HepG2 (cell line): ENCODE results near the gene CD180. TPM values are rescaled to one million over a fixed set of nuclear protein-coding genes. Genes with fewer than 3 reads are reported as not detected.

Source experiments
- ASH2L ChIP-seq: fragments of 300-600, 200-600 bp; sonication (generic); IDR thresholded peaks from 2 replicates; pipeline ENCODE4 v1.7.0; 2017; ENCODE audit warnings: low read depth, mild to moderate bottlenecking, moderate library complexity, mixed read lengths, low read length; ENCODE audit not compliant: insufficient read length
- ATF5 ChIP-seq: sonication (generic); formaldehyde crosslinking; IDR thresholded peaks from 2 replicates; pipeline ENCODE4 v1.4.0; 2020; ENCODE audit warnings: mild to moderate bottlenecking, low read depth, missing genetic modification reagents
- BRCA1 ChIP-seq: sonication (generic); formaldehyde crosslinking; IDR thresholded peaks from 2 replicates; pipeline ENCODE4 v1.4.0; 2020; ENCODE audit warnings: missing genetic modification reagents
- ELF3 ChIP-seq: IDR thresholded peaks from 2 replicates; pipeline ENCODE4 v1.6.1; 2016; ENCODE audit warnings: missing genetic modification reagents, missing compliant biosample characterization
- HDAC1 ChIP-seq: sonication (generic); formaldehyde crosslinking; IDR thresholded peaks from 2 replicates; pipeline ENCODE4 v1.5.1; 2020; ENCODE audit warnings: mild to moderate bottlenecking, missing genetic modification reagents
- KDM2A ChIP-seq: sonication (generic); formaldehyde crosslinking; IDR thresholded peaks from 2 replicates; pipeline ENCODE4 v1.4.0; 2020; ENCODE audit warnings: low read depth, missing genetic modification reagents, borderline replicate concordance
- KLF11 ChIP-seq: IDR thresholded peaks from 2 replicates; pipeline ENCODE4 v1.6.1; 2016; ENCODE audit warnings: missing compliant biosample characterization
- KMT2B ChIP-seq: IDR thresholded peaks from 2 replicates; pipeline ENCODE4 v1.6.1; 2016; ENCODE audit warnings: missing genetic modification reagents, missing compliant biosample characterization
- MEF2D ChIP-seq: sonication (generic); formaldehyde crosslinking; IDR thresholded peaks from 2 replicates; pipeline ENCODE4 v1.5.1; 2020; ENCODE audit warnings: mild to moderate bottlenecking, missing genetic modification reagents
- MTF1 ChIP-seq: sonication (generic); formaldehyde crosslinking; IDR thresholded peaks from 2 replicates; pipeline ENCODE4 v1.5.0; 2020; ENCODE audit warnings: missing genetic modification reagents
- MXI1 ChIP-seq: IDR thresholded peaks from 3 replicates; pipeline ENCODE4 v1.6.1; 2012; ENCODE audit warnings: low read depth, low read length, inconsistent platforms, borderline replicate concordance
- NCOA2 ChIP-seq: sonication (generic); formaldehyde crosslinking; IDR thresholded peaks from 2 replicates; pipeline ENCODE4 v1.8.0; 2022; ENCODE audit warnings: inconsistent platforms
- PHF8 ChIP-seq: sonication (generic); formaldehyde crosslinking; IDR thresholded peaks from 2 replicates; pipeline ENCODE4 v1.5.0; 2020; ENCODE audit warnings: missing genetic modification reagents
- SIX4 ChIP-seq: sonication (generic); formaldehyde crosslinking; IDR thresholded peaks from 2 replicates; pipeline ENCODE4 v1.4.0; 2020; ENCODE audit warnings: missing genetic modification reagents
- TBX2 ChIP-seq: sonication (generic); formaldehyde crosslinking; IDR thresholded peaks from 2 replicates; pipeline ENCODE4 v1.5.0; 2020; ENCODE audit warnings: missing genetic modification reagents, mild to moderate bottlenecking, borderline replicate concordance
- ZIK1 ChIP-seq: sonication (generic); formaldehyde crosslinking; IDR thresholded peaks from 2 replicates; pipeline ENCODE4 v1.5.0; 2020; ENCODE audit warnings: mild to moderate bottlenecking, low read depth, missing genetic modification reagents, borderline replicate concordance
- ZNF224 ChIP-seq: sonication (generic); formaldehyde crosslinking; IDR thresholded peaks from 2 replicates; pipeline ENCODE4 v1.5.0; 2020; ENCODE audit warnings: mild to moderate bottlenecking, missing genetic modification reagents
- ZNF350 ChIP-seq: sonication (generic); formaldehyde crosslinking; IDR thresholded peaks from 2 replicates; pipeline ENCODE4 v1.4.0; 2020; ENCODE audit warnings: mild to moderate bottlenecking, low read depth, missing genetic modification reagents, borderline replicate concordance
- ZNF557 ChIP-seq: sonication (generic); formaldehyde crosslinking; IDR thresholded peaks from 2 replicates; pipeline ENCODE4 v1.4.0; 2020; ENCODE audit warnings: missing genetic modification reagents
- ZNF678 ChIP-seq: sonication (generic); formaldehyde crosslinking; IDR thresholded peaks from 2 replicates; pipeline ENCODE4 v1.4.0; 2020; ENCODE audit warnings: mild to moderate bottlenecking, missing genetic modification reagents
- ZNF772 ChIP-seq: sonication (generic); formaldehyde crosslinking; IDR thresholded peaks from 2 replicates; pipeline ENCODE4 v1.5.0; 2020; ENCODE audit warnings: mild to moderate bottlenecking, missing genetic modification reagents
- ZSCAN22 ChIP-seq: sonication (generic); formaldehyde crosslinking; IDR thresholded peaks from 2 replicates; pipeline ENCODE4 v1.4.0; 2020; ENCODE audit warnings: mild to moderate bottlenecking, missing genetic modification reagents
- polyA plus RNA-seq, 8 experiments: library from polyadenylated mRNA; depleted of rRNA in 3 of 8; stranded (reverse) in 7 of 8; unstranded in 1 of 8; fragments of >200 nt; fragmentation: Illumina TruSeq in 4 of 8; extraction: Trizol in 4 of 8; gene quantifications; 2 replicates each; pipeline versions ENCODE4 v1.2.1 to v1.2.3, GENCODE V29; 2011 to 2016; ENCODE audit warnings: low read depth in 4 of 8, missing spikeins in 1 of 8, mixed read lengths in 1 of 8; ENCODE audit not compliant: insufficient read depth in 1 of 8
- total RNA-seq, 5 experiments: library from RNA; depleted of rRNA; stranded (reverse); fragments of >200 nt; fragmentation: Illumina TruSeq; extraction: Trizol; gene quantifications; 2 replicates each; pipeline ENCODE4 v1.2.3, GENCODE V29; 2016; ENCODE audit warnings: low read depth in 1 of 5
- TF ChIP-seq, protein P1 (sequence below): IDR thresholded peaks from 2 replicates; pipeline ENCODE4 v1.6.1; 2016; ENCODE audit warnings: low read depth, borderline replicate concordance
- TF ChIP-seq, protein P2 (sequence below): sonication (generic); formaldehyde crosslinking; IDR thresholded peaks from 2 replicates; pipeline ENCODE4 v1.5.1; 2020; ENCODE audit warnings: missing genetic modification reagents, mild to moderate bottlenecking, borderline replicate concordance
- TF ChIP-seq, protein P3 (sequence below): sonication (generic); formaldehyde crosslinking; IDR thresholded peaks from 2 replicates; pipeline ENCODE4 v1.9.0; 2021; ENCODE audit warnings: missing genetic modification reagents, borderline replicate concordance

CD180 gene
- total and polyA plus RNA-seq, 2 of the 13 experiments (the other 11 are each of a cell fraction or from before 2014, with no cell fraction given), result not detected

DNA sequence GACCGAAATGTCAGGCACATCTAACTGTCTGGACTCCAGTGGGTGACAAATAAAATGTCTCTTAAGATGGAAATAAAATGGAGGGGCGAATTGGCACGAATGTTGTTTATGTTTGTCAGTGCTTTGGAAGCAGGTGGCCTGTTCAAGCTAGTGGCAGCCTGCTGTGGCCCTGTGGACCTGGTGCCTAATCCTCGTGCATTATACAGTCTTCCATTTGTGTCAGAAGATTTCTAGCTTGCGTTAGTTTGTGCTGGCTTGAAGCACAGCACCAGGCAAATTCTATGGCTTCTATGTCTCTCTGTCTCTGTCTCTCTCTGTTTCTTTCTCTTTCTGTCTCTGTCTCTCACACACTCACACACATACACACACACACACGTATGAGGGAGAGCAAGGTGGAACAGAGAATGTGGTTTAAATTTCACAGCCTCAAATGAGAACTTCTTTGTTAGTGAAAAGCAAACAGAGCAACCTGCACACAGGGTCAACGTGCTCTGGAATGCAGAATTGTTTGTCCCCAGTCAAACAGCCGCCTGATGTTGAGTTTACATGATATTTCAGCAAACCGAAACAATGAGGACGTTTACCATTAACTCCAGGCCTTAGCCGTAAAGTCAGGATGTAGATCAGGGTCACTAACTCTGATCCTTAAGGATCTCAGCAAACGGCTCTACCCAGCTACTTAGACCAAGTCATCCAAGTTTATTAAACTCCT lies 39.0 kb upstream of the CD180 start (continued):
- TF ChIP-seq ZNF350 (CRISPR knock-in tag) (no peak), ASH2L (peak; percentile 58), ATF5 (no peak), ZIK1 (no peak), KLF11 (CRISPR knock-in tag) (no peak), ZNF224 (CRISPR knock-in tag) (peak; percentile 52; the same call in 1 of the 2 replicates), SIX4 (peak; percentile 16; the same call in 1 of the 2 replicates), ZNF678 (CRISPR knock-in tag) (no peak), MXI1 (no peak), NCOA2 (CRISPR knock-in tag) (peak; percentile 76), HDAC1 (CRISPR knock-in tag) (peak; percentile 56), BRCA1 (CRISPR knock-in tag) (no peak), ZNF772 (no peak), MEF2D (CRISPR knock-in tag) (peak; percentile 63; the same call in 1 of the 2 replicates), ZNF557 (CRISPR knock-in tag) (no peak), ELF3 (peak; percentile 46; the same call in 1 of the 2 replicates), KMT2B (CRISPR knock-in tag) (no peak), TBX2 (peak; percentile 91), ZSCAN22 (CRISPR knock-in tag) (no peak), MTF1 (CRISPR knock-in tag) (no peak), KDM2A (CRISPR knock-in tag) (0 out of 2 replicates have a peak, but pooled peaks have one; percentile 12), PHF8 (no peak)
- TF ChIP-seq, protein P1, sequence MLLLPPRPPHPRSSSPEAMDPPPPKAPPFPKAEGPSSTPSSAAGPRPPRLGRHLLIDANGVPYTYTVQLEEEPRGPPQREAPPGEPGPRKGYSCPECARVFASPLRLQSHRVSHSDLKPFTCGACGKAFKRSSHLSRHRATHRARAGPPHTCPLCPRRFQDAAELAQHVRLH (CRISPR knock-in tag), result peak; percentile 36; the same call in 1 of the 2 replicates
- TF ChIP-seq, protein P2, sequence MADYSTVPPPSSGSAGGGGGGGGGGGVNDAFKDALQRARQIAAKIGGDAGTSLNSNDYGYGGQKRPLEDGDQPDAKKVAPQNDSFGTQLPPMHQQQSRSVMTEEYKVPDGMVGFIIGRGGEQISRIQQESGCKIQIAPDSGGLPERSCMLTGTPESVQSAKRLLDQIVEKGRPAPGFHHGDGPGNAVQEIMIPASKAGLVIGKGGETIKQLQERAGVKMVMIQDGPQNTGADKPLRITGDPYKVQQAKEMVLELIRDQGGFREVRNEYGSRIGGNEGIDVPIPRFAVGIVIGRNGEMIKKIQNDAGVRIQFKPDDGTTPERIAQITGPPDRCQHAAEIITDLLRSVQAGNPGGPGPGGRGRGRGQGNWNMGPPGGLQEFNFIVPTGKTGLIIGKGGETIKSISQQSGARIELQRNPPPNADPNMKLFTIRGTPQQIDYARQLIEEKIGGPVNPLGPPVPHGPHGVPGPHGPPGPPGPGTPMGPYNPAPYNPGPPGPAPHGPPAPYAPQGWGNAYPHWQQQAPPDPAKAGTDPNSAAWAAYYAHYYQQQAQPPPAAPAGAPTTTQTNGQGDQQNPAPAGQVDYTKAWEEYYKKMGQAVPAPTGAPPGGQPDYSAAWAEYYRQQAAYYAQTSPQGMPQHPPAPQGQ (CRISPR knock-in tag), result no peak
- TF ChIP-seq, protein P3, sequence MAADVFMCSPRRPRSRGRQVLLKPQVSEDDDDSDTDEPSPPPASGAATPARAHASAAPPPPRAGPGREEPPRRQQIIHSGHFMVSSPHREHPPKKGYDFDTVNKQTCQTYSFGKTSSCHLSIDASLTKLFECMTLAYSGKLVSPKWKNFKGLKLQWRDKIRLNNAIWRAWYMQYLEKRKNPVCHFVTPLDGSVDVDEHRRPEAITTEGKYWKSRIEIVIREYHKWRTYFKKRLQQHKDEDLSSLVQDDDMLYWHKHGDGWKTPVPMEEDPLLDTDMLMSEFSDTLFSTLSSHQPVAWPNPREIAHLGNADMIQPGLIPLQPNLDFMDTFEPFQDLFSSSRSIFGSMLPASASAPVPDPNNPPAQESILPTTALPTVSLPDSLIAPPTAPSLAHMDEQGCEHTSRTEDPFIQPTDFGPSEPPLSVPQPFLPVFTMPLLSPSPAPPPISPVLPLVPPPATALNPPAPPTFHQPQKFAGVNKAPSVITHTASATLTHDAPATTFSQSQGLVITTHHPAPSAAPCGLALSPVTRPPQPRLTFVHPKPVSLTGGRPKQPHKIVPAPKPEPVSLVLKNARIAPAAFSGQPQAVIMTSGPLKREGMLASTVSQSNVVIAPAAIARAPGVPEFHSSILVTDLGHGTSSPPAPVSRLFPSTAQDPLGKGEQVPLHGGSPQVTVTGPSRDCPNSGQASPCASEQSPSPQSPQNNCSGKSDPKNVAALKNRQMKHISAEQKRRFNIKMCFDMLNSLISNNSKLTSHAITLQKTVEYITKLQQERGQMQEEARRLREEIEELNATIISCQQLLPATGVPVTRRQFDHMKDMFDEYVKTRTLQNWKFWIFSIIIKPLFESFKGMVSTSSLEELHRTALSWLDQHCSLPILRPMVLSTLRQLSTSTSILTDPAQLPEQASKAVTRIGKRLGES (CRISPR knock-in tag), result no peak
